NOMO-1 treated with DMSO at 0.1 percent for 48 hours (cell line): ENCODE results near the gene D2HGDH.

Experiments used
- DNase-seq: peaks from one replicate; lab custom pipeline; 2025; ENCODE audit not compliant: unreplicated experiment; lab: John Stamatoyannopoulos, UW

D2HGDH gene

DNA sequence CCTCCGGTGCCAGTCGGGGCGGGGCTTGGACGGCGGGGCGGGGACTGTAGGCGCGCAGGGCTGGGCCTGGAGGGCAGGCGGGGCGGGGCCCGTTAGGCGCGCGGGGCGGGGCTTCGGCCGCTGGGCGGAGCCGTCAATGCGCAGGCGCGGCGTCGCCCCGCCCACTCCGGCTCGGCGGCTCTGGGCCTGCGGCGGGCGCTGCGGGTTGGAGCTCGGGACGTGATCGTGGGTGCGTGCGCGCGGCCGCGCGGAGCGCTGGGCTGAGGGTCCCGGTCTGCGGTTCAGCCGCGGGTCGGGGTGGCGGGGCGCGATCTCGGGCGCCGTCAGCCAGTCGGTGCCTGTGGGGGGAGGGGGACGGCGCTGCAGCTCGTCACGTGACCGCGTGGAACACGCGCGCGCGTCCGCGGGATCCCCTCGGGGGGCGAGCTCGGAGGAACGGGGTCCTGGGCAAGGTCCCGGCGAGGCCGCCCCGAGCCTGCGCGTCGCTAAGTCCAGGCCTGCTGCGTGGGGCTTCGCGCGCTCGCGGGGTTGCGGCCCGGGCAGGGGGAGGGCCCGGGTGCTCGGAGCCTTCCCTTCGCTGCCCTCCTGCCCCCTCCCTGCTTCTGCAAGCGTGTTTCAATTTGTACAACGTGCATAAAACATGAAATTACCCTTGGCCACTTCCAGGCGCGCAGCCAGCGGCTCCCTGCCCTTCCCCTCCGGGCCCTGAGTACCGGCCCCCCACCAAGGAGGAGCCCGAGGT, at the start of gene D2HGDH:
Gene D2HGDH, plus strand, starts transcription at position 164 of the 742 bp plus-strand sequence. CDS start 595 bp downstream, outside the sequence.
- peak; percentile 68 for DNase-seq

DNA sequence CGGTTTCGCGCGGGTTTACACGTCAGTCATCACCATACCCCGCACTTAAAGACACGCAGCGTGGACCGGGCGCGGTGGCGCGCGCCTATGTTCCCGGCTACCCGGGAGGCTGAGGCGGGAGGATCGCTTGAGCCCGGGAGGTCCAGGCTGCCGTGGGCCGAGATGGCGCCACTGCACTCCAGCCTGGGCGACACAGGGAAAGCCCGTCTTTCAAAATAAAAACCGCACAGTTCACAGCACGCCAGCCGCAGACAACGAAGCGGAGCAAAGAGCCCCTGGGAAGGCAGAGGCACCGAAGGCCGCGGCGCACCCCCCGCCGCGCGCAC, 48.1 kb upstream of the D2HGDH start:
- DNase-seq = no peak

DNA sequence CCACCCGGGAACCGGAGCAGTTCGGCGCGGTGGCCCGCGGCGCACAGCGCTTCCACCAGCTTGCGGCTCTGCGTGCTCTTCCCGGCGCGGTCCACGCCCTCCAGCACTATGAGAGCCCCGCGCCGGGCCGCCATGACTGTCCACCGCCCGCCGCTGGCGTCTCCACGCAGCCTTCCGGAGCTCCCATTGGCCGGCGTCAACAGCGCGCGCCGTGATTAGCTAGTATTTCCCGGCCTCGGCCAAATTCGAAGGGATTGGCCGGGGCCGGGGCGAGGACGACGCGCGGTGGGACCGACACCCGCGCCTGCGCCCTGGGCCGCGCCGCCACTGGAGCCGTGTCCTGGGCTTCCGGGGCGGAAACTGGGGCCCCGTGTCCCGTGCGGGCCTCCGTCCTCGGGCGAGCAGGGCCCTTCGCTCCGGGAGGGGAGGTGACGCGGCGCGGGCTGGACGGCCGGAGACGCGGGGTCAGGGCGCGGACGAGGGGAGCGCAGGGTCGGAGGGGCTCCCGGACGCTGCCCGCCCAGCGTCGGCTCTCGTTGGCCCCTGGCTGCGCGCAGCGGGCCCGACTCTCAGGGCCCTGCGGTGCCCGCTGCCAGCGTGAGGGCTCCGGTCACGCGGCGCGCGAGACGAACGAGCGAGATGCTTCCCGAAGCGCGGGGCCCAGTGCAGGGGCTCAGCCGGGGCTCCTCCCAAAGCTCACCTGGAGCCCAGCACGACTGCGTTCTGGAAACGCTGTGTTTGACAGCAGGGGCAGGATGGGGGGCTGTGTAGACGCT, 47.6 kb upstream of the D2HGDH start, which contains the start of gene DTYMK:
Gene DTYMK, minus strand, starts transcription at position 166 of the 776 bp plus-strand sequence. Its CDS starts 32 bp downstream, at position 134.
- peak; percentile 95 for DNase-seq

- no peak for DNase-seq
Observed at GRCh38 chr2:241689306-241689705, 45.1 kb upstream of the D2HGDH start.

DNA sequence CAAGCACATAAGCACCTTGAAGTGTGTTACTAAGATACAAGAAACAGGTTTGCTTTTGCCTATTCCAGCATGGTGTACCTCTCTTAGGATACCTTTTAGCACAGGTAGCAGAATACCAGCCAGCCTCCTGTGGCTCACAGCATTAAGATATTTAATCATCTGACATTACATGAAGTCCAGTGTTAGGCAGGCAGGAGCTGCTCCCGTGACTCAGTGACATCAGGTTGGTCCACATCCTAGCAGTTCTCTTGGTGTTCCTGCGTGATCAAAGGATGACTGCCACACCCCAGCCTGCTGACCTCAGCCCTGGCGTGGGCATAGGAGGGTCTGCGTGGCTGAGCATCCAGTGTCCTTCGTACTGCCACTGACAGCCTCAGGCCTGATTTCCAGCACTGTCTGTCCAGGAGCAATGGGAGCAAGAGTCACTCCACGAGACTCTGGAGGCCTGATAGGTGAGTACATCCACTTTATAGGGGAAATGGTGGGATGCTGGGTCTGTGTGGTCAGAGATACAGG, 44.2 kb upstream of the D2HGDH start:
- no peak for DNase-seq

DNA sequence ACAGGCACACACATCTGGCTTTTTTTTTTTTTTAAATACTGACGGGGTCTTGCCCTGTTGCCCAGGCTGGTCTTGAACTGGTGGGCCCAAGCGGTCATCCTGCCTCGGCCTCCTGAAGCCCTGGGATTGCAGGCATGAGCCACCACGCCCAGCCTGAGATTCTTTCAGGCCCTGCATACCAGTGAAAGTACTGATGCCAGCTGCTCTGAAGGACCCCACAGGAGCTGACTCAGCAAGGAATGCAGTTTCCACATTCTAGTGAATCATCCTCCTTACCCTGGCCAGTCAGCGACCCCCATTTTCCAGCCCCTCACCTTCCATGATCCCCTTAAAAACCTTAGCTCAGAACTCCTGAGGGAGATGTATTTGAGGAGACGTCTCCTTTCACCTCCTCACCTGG, 42.0 kb upstream of the D2HGDH start:
- no peak for DNase-seq

DNA sequence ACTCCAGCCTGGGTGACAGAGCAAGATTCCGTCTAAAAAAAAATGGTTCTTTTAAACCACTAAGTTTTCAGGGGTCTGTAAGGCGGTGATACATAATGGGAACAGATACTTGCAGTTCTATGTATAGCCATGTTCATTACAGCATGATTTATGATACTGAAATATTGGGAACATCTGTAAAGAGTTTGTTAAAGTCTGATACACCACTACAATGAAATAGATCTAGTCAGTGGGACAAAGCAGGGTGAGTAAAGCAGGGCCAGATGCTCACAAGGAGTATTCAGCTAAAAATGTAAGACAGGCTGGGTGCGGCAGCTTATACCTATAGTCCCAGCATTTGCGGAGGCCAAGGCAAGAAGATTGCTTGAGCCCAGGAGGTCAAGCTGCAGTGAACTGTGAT, 38.8 kb upstream of the D2HGDH start:
- no peak for DNase-seq

DNA sequence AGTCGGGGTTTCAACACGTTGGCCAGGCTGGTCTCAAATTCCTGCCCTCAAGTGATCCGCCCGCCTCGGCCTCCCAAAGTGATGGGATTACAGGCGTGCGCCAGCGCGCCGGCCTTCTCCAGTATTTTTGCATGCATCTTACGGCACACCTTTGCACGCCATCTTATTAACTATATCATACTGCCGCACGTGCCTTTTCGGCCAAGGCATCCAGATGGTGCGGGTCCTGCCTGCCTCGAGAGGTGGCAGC, 33.4 kb upstream of the D2HGDH start:
- DNase-seq = no peak

- peak; percentile 84 for DNase-seq
Observed at GRCh38 chr2:241701399-241702154, 32.9 kb upstream of the D2HGDH start, which contains the start of gene ING5. TSS of gene ING5 (plus strand) at chr2:241702039. CDS start at chr2:241702066, 27 bp downstream.

- DNase-seq = peak; percentile 72
Observed at GRCh38 chr2:241702155-241703031, 32.0 kb upstream of the D2HGDH start.

DNA sequence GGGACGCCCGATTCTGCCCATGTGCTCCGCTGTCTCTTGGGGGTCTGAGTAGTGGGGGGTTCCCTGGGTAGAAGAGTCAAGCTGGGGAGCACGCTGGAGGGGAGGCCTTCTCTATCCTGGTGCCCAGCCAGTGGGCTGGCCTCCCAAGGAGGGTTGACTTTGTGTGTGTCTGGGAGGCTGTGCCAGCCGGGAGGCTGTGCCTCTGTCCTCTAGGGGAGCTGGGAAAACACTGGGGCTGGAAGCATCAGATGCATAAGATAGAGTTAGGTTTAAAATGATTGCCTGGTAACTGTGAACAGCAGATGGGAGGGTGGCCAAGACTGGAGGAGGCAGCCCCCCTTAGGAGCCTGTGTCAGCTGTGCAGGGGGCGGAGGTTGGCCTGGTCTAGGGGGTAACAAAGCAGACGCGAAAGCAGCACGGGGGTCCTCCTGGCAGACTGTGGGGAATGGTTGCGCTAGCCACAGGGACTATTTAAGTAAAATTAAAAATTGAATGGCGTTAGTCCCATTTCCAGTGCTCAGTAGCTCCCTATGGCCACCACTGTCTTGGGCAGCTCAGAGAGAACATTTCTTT, 31.3 kb upstream of the D2HGDH start:
- no peak for DNase-seq

DNA sequence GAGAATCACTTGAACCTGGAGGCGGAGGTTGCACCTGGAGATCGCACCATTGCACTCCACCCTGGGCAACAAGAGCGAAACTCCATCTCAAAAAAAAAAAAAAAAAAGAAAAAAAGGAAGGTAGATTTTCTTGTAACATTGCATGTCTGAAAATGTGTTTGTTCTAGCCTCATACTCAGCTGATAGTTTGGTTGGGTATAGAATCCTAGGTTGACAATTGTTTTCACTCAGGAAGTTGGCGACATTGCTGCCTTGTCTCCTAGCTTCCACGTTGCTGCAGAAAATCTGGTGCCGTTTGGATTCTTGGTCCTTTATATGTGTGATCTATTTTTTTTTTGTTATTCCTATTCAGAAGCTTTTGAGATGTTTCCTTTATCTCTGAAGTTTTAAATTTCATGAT, 27.9 kb upstream of the D2HGDH start:
- DNase-seq = no peak

DNA sequence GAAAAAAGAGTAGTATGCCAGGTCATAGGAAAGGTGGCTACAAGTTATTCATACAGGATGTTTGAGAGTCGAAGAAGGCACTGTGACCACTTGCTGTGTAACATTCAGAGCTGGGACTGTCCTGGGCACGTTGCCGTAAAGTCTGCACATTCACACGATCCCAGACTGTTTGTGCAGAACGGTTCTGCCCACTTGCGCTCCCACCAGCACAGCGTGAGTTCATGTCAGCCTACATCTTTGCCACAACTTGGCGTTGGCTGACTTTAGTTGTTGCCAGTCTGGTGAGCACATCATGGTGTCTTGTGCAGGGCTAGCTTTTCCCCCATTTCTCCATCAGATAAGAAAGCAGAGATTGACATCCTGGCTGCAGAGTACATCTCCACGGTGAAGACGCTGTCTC, 25.6 kb upstream of the D2HGDH start:
- no peak for DNase-seq

DNA sequence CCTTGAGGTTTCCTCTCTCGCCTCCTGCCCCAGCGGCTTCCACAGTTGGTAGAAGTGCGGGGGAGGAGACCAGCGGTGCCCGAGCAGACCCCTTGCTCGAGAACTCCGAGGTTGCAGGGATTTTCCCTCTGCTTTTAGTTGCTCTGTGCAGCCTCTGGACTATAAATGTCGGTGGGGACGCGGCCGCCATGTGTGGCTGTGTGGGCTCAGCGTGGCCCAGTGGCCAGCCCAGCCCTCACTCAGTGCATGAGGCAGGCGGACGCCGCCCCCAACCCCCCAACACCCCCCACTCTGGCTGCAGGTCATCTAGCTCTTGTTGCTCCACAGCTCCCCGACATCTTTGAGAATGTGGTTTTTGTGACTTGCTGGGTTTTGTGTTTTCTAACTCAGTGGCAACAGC, 15.3 kb upstream of the D2HGDH start:
- DNase-seq = no peak

DNA sequence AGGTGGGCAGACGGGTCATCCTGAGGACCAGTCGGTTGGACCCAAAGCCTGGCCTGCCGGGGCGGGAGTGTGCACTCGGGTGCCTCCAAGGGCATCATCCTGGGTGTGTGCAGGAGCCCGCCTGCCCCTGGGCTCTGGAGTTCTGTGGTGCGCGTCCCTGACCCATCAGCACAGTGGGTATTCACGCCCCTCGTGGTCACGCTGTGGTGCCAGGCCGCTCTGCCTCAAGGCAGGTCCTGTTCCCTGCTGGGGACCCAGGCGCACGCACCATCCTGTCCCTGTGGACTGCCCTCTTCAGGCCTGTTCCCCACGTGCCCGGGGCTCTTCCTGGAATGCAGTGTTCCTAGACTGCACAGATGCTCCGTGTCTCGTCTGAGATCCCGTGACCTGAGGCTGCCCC, 14.3 kb upstream of the D2HGDH start:
- no peak for DNase-seq

GRCh38 chr2:241720560-241720959, 13.9 kb upstream of the D2HGDH start:
- DNase-seq = no peak

- DNase-seq = no peak
Observed at GRCh38 chr2:241721852-241722251, 12.6 kb upstream of the D2HGDH start.

DNA sequence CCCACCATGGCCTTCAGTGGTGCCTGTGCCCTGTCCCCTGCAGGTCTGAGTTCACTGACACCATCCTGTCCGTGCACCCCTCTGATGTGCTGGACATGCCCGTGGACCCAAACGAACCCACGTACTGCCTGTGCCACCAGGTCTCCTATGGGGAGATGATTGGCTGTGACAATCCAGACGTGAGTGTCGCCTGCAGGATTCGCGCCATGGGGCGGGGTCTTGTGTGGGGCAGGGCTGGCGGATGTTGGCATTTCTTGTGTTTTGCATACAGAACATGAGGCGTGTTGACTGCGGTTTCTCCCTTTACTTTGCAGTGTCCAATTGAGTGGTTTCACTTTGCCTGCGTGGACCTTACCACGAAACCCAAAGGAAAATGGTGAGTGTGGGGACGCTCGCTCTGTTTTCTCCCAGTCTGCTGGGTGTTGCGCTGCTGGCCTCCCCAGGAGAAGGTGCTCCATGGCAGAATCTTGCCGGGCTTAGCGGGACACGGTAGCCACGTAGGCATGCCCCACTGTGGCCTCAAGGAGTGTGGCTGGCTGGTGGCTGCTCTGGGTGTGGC, 11.5 kb upstream of the D2HGDH start:
- DNase-seq = no peak

DNA sequence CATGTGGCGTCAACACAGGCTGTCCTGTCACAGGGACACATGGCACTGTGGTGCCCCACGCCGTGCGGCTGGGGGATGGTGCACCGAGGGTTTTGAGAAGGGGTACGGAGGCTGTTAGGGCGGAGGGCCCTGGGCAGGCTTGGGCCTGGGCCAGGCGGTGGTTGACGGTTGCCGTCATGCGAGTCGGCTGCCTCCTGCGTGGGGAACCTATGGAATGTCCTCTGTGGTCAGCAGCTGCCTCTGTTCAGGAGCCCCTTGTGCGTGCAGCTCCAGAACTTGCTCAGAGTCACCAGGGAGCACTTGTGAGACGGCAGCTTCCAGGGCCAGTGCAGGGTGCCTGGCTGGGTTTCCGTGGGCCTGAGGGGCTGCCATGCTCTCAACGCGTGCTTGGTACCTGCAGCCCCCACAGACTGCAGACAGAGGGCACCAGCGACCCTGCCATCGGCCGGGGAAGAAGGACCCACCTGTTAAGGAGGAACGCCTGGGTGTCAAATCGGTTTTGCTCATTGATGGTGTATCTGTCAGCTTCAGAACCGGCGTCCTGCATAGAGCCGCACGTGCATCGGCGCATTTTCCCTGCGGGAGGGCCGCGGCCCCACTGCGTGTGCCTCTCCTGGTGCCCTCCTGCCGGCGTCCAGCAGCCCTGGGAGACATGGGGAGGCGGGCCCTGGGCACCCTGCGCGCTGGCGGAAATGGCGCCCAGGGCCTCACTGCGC, 10.0 kb upstream of the D2HGDH start:
- no peak for DNase-seq
